SK-N-SH treated with all-trans-retinoic acid at 6 μM for 48 hours (cell line): Measurements from ENCODE around the gene SLMAP.

Experiments used
- ATAC-seq: fragments of 200-7000 bp; cut with Tn5 transposase; 3 replicates; pipeline ENCODE4 v1.9.1; 2020; ENCODE audit warnings: mild to moderate bottlenecking, moderate library complexity
- ARNTL ChIP-seq: fragments of 450-650 bp; formaldehyde crosslinking; IDR thresholded peaks from 2 replicates; pipeline ENCODE4 v1.5.0; 2020; ENCODE audit warnings: low read depth, mild to moderate bottlenecking, moderate library complexity, borderline replicate concordance
- BACH2 ChIP-seq: fragments of 250-450 bp; sonication (Bioruptor Pico); IDR thresholded peaks from 2 replicates; pipeline ENCODE4 v1.9.0; 2021; ENCODE audit warnings: mild to moderate bottlenecking, borderline replicate concordance
- CSDC2 ChIP-seq: fragments of 250-450 bp; sonication (Bioruptor Pico); IDR thresholded peaks from 2 replicates; pipeline ENCODE4 v1.5.0; 2020; ENCODE audit warnings: mild to moderate bottlenecking, moderate library complexity
- CSRNP3 ChIP-seq: fragments of 250-450 bp; sonication (Bioruptor Pico); IDR thresholded peaks from 2 replicates; pipeline ENCODE4 v1.5.1; 2021; ENCODE audit warnings: mild to moderate bottlenecking, moderate library complexity
- ESRRG ChIP-seq: fragments of 250-450 bp; sonication (Bioruptor Pico); IDR thresholded peaks from 2 replicates; pipeline ENCODE4 v1.6.1; 2021; ENCODE audit warnings: mild to moderate bottlenecking
- GLIS3 ChIP-seq: fragments of 250-450 bp; sonication (Bioruptor Pico); IDR thresholded peaks from 2 replicates; pipeline ENCODE4 v1.5.0; 2020; ENCODE audit warnings: mild to moderate bottlenecking, moderate library complexity
- ISL1 ChIP-seq: fragments of 250-450 bp; sonication (Bioruptor Pico); IDR thresholded peaks from 2 replicates; pipeline ENCODE4 v2.1.2; 2022; ENCODE audit warnings: mild to moderate bottlenecking, moderate library complexity
- OSR1 ChIP-seq: fragments of 250-450 bp; sonication (Bioruptor Pico); IDR thresholded peaks from 2 replicates; pipeline ENCODE4 v1.8.0; 2022; ENCODE audit warnings: moderate library complexity, mild to moderate bottlenecking, inconsistent platforms
- PPARA ChIP-seq: fragments of 250-450 bp; sonication (Bioruptor Pico); IDR thresholded peaks from 2 replicates; pipeline ENCODE4 v1.5.0; 2020; ENCODE audit warnings: mild to moderate bottlenecking, borderline replicate concordance
- RARB ChIP-seq: fragments of 250-450 bp; sonication (Bioruptor Pico); IDR thresholded peaks from 2 replicates; pipeline ENCODE4 v1.8.0; 2021; ENCODE audit warnings: mild to moderate bottlenecking, moderate library complexity
- SNAI2 ChIP-seq: fragments of 250-450 bp; sonication (Bioruptor Pico); IDR thresholded peaks from 2 replicates; pipeline ENCODE4 v1.5.0; 2020; ENCODE audit warnings: mild to moderate bottlenecking, moderate library complexity
- TCF4 ChIP-seq: fragments of 250-450 bp; sonication (Bioruptor Pico); IDR thresholded peaks from 2 replicates; pipeline ENCODE4 v1.8.0; 2021; ENCODE audit warnings: mild to moderate bottlenecking, moderate library complexity, borderline replicate concordance
- TOX ChIP-seq: fragments of 250-450 bp; sonication (Bioruptor Pico); IDR thresholded peaks from 2 replicates; pipeline ENCODE4 v1.8.0; 2021; ENCODE audit warnings: mild to moderate bottlenecking, moderate library complexity, borderline replicate concordance
- ZC3H10 ChIP-seq: fragments of 250-450 bp; sonication (Bioruptor Pico); IDR thresholded peaks from 2 replicates; pipeline ENCODE4 v1.5.1; 2021; ENCODE audit warnings: mild to moderate bottlenecking, moderate library complexity
- ZFP3 ChIP-seq: fragments of 250-450 bp; sonication (Bioruptor Pico); IDR thresholded peaks from 2 replicates; pipeline ENCODE4 v1.5.0; 2020; ENCODE audit warnings: mild to moderate bottlenecking, moderate library complexity
- ZFP30 ChIP-seq: fragments of 450-650 bp; formaldehyde crosslinking; IDR thresholded peaks from 2 replicates; pipeline ENCODE4 v1.5.0; 2022; ENCODE audit warnings: mild to moderate bottlenecking, moderate library complexity
- ZNF565 ChIP-seq: fragments of 450-650 bp; formaldehyde crosslinking; conservative IDR thresholded peaks from 2 replicates; pipeline ENCODE4 v1.5.0; 2020; ENCODE audit warnings: low read depth, mild to moderate bottlenecking, moderate library complexity
- ZNF70 ChIP-seq: fragments of 450-650 bp; formaldehyde crosslinking; IDR thresholded peaks from 2 replicates; pipeline ENCODE4 v1.5.0; 2020; ENCODE audit warnings: mild to moderate bottlenecking, moderate library complexity
- ZNF8 ChIP-seq: fragments of 450-650 bp; formaldehyde crosslinking; IDR thresholded peaks from 2 replicates; pipeline ENCODE4 v1.5.0; 2020; ENCODE audit warnings: mild to moderate bottlenecking, moderate library complexity
- TF ChIP-seq, protein P1 (sequence below): fragments of 250-450 bp; sonication (Bioruptor Pico); IDR thresholded peaks from 2 replicates; pipeline ENCODE4 v1.5.1; 2020; ENCODE audit warnings: low read depth, mild to moderate bottlenecking, moderate library complexity
- TF ChIP-seq, protein P2 (sequence below): fragments of 250-450 bp; sonication (Bioruptor Pico); IDR thresholded peaks from 2 replicates; pipeline ENCODE4 v1.8.0; 2021; ENCODE audit warnings: low read depth, mild to moderate bottlenecking, moderate library complexity, borderline replicate concordance
- TF ChIP-seq, protein P3 (sequence below): fragments of 250-450 bp; sonication (Bioruptor Pico); IDR thresholded peaks from 2 replicates; pipeline ENCODE4 v1.8.0; 2020; ENCODE audit warnings: mild to moderate bottlenecking, moderate library complexity, borderline replicate concordance

The SLMAP gene

GRCh38 chr3:57889807-57890206, 133.7 kb downstream of the SLMAP start:
- no peak for ATAC-seq
- TF ChIP-seq, protein P1, sequence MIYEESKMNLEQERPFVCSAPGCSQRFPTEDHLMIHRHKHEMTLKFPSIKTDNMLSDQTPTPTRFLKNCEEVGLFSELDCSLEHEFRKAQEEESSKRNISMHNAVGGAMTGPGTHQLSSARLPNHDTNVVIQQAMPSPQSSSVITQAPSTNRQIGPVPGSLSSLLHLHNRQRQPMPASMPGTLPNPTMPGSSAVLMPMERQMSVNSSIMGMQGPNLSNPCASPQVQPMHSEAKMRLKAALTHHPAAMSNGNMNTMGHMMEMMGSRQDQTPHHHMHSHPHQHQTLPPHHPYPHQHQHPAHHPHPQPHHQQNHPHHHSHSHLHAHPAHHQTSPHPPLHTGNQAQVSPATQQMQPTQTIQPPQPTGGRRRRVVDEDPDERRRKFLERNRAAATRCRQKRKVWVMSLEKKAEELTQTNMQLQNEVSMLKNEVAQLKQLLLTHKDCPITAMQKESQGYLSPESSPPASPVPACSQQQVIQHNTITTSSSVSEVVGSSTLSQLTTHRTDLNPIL, result no peak
- TF ChIP-seq CSDC2 (CRISPR knock-in tag) (no peak), ZFP30 (CRISPR knock-in tag) (no peak), ZNF565 (CRISPR knock-in tag) (no peak), ARNTL (CRISPR knock-in tag) (no peak), GLIS3 (CRISPR knock-in tag) (no peak), ZNF8 (CRISPR knock-in tag) (no peak), ISL1 (CRISPR knock-in tag) (no peak), OSR1 (CRISPR knock-in tag) (no peak), TCF4 (CRISPR knock-in tag) (no peak)
- TF ChIP-seq, protein P2, sequence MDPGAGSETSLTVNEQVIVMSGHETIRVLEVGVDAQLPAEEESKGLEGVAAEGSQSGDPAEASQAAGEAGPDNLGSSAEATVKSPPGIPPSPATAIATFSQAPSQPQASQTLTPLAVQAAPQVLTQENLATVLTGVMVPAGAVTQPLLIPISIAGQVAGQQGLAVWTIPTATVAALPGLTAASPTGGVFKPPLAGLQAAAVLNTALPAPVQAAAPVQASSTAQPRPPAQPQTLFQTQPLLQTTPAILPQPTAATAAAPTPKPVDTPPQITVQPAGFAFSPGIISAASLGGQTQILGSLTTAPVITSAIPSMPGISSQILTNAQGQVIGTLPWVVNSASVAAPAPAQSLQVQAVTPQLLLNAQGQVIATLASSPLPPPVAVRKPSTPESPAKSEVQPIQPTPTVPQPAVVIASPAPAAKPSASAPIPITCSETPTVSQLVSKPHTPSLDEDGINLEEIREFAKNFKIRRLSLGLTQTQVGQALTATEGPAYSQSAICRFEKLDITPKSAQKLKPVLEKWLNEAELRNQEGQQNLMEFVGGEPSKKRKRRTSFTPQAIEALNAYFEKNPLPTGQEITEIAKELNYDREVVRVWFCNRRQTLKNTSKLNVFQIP (CRISPR knock-in tag), result no peak
- TF ChIP-seq, protein P3, sequence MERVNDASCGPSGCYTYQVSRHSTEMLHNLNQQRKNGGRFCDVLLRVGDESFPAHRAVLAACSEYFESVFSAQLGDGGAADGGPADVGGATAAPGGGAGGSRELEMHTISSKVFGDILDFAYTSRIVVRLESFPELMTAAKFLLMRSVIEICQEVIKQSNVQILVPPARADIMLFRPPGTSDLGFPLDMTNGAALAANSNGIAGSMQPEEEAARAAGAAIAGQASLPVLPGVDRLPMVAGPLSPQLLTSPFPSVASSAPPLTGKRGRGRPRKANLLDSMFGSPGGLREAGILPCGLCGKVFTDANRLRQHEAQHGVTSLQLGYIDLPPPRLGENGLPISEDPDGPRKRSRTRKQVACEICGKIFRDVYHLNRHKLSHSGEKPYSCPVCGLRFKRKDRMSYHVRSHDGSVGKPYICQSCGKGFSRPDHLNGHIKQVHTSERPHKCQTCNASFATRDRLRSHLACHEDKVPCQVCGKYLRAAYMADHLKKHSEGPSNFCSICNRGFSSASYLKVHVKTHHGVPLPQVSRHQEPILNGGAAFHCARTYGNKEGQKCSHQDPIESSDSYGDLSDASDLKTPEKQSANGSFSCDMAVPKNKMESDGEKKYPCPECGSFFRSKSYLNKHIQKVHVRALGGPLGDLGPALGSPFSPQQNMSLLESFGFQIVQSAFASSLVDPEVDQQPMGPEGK, result no peak

DNA sequence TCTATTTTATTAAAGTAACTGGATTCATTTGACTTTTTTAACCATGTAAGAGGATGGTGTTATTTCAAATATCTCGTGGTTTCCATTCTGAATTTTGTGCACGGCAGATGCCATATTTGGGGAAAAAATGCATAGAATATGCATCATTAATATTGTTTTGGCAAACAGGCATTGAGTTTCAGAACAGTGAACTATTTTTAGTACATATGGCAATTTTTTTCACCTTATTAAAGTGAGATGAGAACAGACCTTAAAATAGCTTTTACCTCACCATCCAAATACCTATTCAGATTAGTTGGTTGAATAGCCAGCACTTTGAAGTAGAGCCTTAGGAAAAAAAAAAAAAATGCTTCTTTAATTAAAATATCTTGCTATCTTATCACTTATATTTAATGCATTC, 134.8 kb downstream of the SLMAP start:
- no peak; the same call in 2 of the 3 replicates for ATAC-seq
- TF ChIP-seq TCF4 (CRISPR knock-in tag), result no peak
- TF ChIP-seq ZC3H10, result no peak
- no peak for TF ChIP-seq OSR1 (CRISPR knock-in tag)
- TF ChIP-seq, protein P3, result no peak
- TF ChIP-seq CSDC2 (CRISPR knock-in tag), result no peak
- TF ChIP-seq TOX (CRISPR knock-in tag), result no peak
- no peak for TF ChIP-seq CSRNP3
- TF ChIP-seq BACH2, result no peak
- no peak for TF ChIP-seq ESRRG
- TF ChIP-seq GLIS3 (CRISPR knock-in tag), result no peak
- TF ChIP-seq ZFP3, result no peak
- TF ChIP-seq ARNTL (CRISPR knock-in tag), result no peak
- TF ChIP-seq SNAI2 (CRISPR knock-in tag), result no peak
- no peak for TF ChIP-seq ZNF70
- TF ChIP-seq, protein P1, result no peak
- no peak for TF ChIP-seq ZNF8 (CRISPR knock-in tag)
- TF ChIP-seq RARB (CRISPR knock-in tag), result no peak
- no peak for TF ChIP-seq ZNF565 (CRISPR knock-in tag)
- TF ChIP-seq, protein P2 (CRISPR knock-in tag), result no peak
- no peak for TF ChIP-seq PPARA (CRISPR knock-in tag)
